Kidney capillary endothelial cell (primary cell): ENCODE measurements around the gene OLFML1.

Experiments
- DNase-seq: peaks from one replicate; pipeline ENCODE4 v3.0.0-alpha.2; 2018; ENCODE audit warnings: low spot score

The OLFML1 gene

GRCh38 chr11:7559398-7560283 lies 74.3 kb downstream of the OLFML1 start:
- DNase-seq, result no peak
